ENCODE data around the gene GRIK4. TPM values are rescaled to one million over a fixed set of nuclear protein-coding genes. Genes with fewer than 3 reads are reported as not detected.

Gene GRIK4
- total and polyA plus RNA-seq, 2 experiments from 2014 or later = 0.28 to 0.45 TPM

DNA sequence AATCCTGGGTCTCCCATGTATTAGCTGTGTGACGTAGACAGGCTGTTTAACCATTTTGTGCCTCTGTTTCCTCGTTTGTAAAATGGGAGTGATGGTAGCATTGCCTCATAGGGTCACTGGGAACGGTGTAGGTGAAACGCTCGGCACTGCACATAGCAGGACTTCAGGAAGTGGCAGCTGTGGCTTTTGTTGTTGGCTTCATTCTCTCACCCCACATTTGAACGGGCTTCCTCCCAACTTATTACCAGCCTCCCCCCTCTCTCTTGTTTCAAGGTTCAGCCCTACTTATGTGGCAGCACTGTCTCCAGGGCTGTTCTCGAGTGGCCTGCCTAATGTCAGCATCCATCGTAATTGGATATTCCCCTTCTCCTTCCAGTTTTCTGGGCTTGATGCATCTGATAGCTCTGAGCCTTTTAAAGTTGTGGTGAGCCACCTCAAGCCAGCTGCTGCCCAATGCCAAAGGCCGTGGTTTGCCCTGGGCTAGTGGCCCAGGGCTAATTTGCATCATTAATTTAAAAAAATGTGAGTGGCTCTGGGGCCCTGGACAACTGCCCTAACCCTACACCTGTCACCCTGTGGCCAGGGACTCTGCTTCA lies 294.5 kb downstream of the GRIK4 start:
- H3K9me3 ChIP-seq (ENCODE audit: low read depth) = no peaks in the 10 kb centered on the region
- H3K36me3 ChIP-seq = no peaks in the 10 kb centered on the region
- TF ChIP-seq, protein P1, sequence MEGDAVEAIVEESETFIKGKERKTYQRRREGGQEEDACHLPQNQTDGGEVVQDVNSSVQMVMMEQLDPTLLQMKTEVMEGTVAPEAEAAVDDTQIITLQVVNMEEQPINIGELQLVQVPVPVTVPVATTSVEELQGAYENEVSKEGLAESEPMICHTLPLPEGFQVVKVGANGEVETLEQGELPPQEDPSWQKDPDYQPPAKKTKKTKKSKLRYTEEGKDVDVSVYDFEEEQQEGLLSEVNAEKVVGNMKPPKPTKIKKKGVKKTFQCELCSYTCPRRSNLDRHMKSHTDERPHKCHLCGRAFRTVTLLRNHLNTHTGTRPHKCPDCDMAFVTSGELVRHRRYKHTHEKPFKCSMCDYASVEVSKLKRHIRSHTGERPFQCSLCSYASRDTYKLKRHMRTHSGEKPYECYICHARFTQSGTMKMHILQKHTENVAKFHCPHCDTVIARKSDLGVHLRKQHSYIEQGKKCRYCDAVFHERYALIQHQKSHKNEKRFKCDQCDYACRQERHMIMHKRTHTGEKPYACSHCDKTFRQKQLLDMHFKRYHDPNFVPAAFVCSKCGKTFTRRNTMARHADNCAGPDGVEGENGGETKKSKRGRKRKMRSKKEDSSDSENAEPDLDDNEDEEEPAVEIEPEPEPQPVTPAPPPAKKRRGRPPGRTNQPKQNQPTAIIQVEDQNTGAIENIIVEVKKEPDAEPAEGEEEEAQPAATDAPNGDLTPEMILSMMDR (IDR thresholded peaks at IDR 0.05; ENCODE audit: low read depth, low read length) = no peak
- H3K27ac ChIP-seq = no peak overlapping the region
- no peak for DNase-seq (ENCODE audit: low read depth in 1 of 2, low spot score in 1 of 2)
- H3K27me3 ChIP-seq = peaks cover 4% of the 10 kb centered on the region
- no peak overlapping the region for H3K4me3 ChIP-seq
- H3K4me1 ChIP-seq (ENCODE audit: low read depth) = no peaks in the 10 kb centered on the region

DNA sequence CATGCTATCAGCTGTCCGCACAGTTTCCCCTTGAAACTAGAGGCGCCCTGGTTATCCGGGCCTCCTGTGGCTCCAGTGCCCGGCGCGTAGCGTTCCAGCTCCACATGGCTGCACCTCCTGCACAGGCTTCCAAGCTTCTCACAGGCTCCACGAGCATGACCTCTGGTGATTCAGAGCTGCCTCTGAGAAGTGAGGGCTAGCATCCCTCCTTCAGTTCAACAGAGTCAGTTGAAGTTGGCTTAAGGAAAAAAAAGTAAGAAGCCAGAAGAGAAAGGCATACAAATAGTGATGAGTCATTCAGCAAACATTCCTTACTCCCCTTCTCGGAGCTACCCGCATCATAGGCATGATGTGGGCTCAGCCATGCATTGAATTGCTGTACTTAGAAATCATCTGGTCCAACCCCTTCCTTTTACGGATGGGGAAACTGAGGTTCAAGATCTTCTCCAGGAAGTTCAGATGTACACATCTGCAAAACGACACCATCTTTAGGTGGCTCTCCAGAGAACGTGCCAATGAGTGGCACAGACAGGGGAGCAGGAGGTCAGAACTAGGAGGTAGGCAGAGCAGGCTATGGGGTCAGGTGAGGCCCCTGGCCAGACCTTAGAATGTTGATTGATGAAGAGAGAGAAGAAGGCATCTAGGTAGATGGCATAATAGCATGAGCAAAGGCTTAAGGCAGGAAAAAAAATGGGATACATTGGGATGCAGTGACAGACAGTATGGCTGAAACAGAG lies 296.0 kb downstream of the GRIK4 start:
- H3K4me3 ChIP-seq = no peak overlapping the region
- H3K27ac ChIP-seq = no peak overlapping the region
- DNase-seq (ENCODE audit: low read depth in 1 of 2, low spot score in 1 of 2) = peak in 1 of 2 donors; percentile 82
- peaks cover 4% of the 10 kb centered on the region for H3K27me3 ChIP-seq
- no peaks in the 10 kb centered on the region for H3K36me3 ChIP-seq
- TF ChIP-seq, protein P1 (IDR thresholded peaks at IDR 0.05; ENCODE audit: low read depth, low read length) = no peak
- no peaks in the 10 kb centered on the region for H3K4me1 ChIP-seq (ENCODE audit: low read depth)
- no peaks in the 10 kb centered on the region for H3K9me3 ChIP-seq (ENCODE audit: low read depth)

DNA sequence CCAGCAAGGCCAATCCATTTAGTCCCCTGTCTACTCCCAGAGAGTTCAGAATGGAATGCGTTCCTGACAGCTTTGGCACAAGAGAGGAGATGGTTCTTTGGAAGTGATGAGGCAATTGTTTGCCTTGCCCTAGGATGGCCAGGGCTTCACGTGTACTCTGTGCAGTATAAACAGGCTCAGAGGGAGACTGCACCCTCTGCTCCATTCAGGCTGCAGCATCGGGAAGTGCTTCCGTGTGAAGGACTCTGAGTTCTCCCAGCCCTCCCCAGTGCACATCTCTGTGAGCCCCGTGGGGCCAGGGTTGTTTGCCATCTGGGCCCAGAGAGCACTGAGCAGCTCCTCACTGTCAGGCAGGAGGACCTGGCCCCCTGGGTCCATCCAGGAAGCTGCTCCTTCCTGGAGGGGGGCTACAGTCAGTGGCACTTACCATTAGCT lies 297.1 kb downstream of the GRIK4 start:
- Histone ChIP-seq H3K27me3 (peaks cover 4% of the 10 kb centered on the region), H3K4me1 (ENCODE audit: low read depth) (no peaks in the 10 kb centered on the region), H3K9me3 (ENCODE audit: low read depth) (no peaks in the 10 kb centered on the region), H3K36me3 (no peaks in the 10 kb centered on the region), H3K27ac (no peak overlapping the region), H3K4me3 (no peak overlapping the region)
- TF ChIP-seq, protein P1 (IDR thresholded peaks at IDR 0.05; ENCODE audit: low read depth, low read length) = no peak
- no peak for DNase-seq (ENCODE audit: low read depth in 1 of 2, low spot score in 1 of 2)

DNA sequence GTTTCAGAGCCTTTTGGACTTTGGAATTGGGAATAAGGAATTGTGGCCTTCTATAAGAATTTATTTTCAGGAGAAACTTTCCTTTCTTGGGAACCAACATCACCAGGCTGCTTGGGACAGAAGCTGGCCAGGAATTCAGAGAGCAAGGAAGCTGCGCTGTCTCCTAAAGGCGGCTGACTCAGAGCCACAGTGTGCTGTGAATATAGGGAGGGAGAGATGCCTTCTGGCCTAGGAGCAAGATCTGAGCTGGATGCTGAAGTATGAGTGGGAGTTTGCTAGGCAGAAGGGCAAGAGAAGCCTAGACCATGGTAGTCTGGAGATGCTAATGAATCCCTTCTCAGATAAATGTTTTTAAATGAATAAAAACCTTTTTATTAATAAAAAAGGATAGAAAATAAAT lies 298.7 kb downstream of the GRIK4 start:
- Histone ChIP-seq H3K27me3 (peaks cover 4% of the 10 kb centered on the region), H3K9me3 (ENCODE audit: low read depth) (no peaks in the 10 kb centered on the region), H3K4me1 (ENCODE audit: low read depth) (no peaks in the 10 kb centered on the region), H3K27ac (no peak overlapping the region), H3K36me3 (no peaks in the 10 kb centered on the region), H3K4me3 (no peak overlapping the region)
- DNase-seq (ENCODE audit: low read depth in 1 of 2, low spot score in 1 of 2) = peak in 1 of 2 donors; percentile 18
- TF ChIP-seq, protein P1 (IDR thresholded peaks at IDR 0.05; ENCODE audit: low read depth, low read length) = no peak

DNA sequence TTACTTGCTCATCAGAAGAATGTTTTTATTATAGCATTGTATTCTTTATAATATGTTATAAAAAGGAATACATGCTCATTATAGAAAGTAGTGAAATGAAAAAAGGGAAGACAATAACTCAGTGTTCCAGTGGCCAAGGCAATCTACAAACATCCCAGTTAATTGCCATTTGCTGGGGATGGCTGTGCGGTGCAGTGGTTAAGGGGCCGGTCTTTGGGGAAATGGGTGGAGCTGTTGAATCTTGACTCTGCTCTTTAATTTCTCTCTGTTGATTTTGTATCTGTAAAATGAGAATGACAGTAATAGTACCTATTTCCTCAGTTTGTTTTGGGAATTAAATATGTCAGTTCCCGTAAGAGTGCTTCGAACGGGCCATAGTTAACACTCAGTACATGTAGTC lies 299.7 kb downstream of the GRIK4 start:
- TF ChIP-seq, protein P1 (IDR thresholded peaks at IDR 0.05; ENCODE audit: low read depth, low read length) = no peak
- Histone ChIP-seq H3K27ac (no peak overlapping the region), H3K9me3 (ENCODE audit: low read depth) (no peaks in the 10 kb centered on the region), H3K36me3 (no peaks in the 10 kb centered on the region), H3K27me3 (peaks cover 6% of the 10 kb centered on the region), H3K4me1 (ENCODE audit: low read depth) (no peaks in the 10 kb centered on the region), H3K4me3 (no peak overlapping the region)
- no peak for DNase-seq (ENCODE audit: low read depth in 1 of 2, low spot score in 1 of 2)
